ENCODE measurements around the gene MCM5. TPM values are rescaled to one million over a fixed set of nuclear protein-coding genes. Genes with fewer than 3 reads are reported as not detected.
"Not testable (repeated sequence)": the region's sequence is repeated elsewhere in the genome, so short reads cannot be mapped to it uniquely, and the experiment has no call there.

MCM5 gene
- total RNA-seq, 1 donor from 2014 or later = 87.6 TPM

GRCh38 chr22:35431483-35432227 lies 31.7 kb downstream of the MCM5 start:
- TF ChIP-seq CTCF (conservative IDR thresholded peaks at IDR 0.05; ENCODE audit: low read depth, low read length) = peak; percentile 18
- DNase-seq (ENCODE audit: low read depth) = no peak
- no peak overlapping the region for H3K4me3 ChIP-seq (ENCODE audit: low read depth, low read length)

GRCh38 chr22:35432228-35432905 lies 32.4 kb downstream of the MCM5 start:
- H3K4me3 ChIP-seq (ENCODE audit: low read depth, low read length) = no peak overlapping the region
- DNase-seq (ENCODE audit: low read depth) = no peak
- no peak for TF ChIP-seq CTCF (conservative IDR thresholded peaks at IDR 0.05; ENCODE audit: low read depth, low read length)

GRCh38 chr22:35434061-35434710 lies 34.2 kb downstream of the MCM5 start:
- no peak for DNase-seq (ENCODE audit: low read depth)
- no peak overlapping the region for H3K4me3 ChIP-seq (ENCODE audit: low read depth, low read length)

GRCh38 chr22:35435201-35435740 lies 35.3 kb downstream of the MCM5 start:
- DNase-seq (ENCODE audit: low read depth) = no peak
- TF ChIP-seq CTCF (conservative IDR thresholded peaks at IDR 0.05; ENCODE audit: low read depth, low read length) = no peak
- H3K4me3 ChIP-seq (ENCODE audit: low read depth, low read length) = no peak overlapping the region

More at GRCh38 chr22:35434061-35434710, 34.2 kb downstream of the MCM5 start:
- TF ChIP-seq CTCF (conservative IDR thresholded peaks at IDR 0.05; ENCODE audit: low read depth, low read length) = no peak

- no peak for TF ChIP-seq CTCF (conservative IDR thresholded peaks at IDR 0.05; ENCODE audit: low read depth, low read length)
- no peak for DNase-seq (ENCODE audit: low read depth)
- no peak overlapping the region for H3K4me3 ChIP-seq (ENCODE audit: low read depth, low read length)
Observed at GRCh38 chr22:35436421-35436820, 36.5 kb downstream of the MCM5 start.

- TF ChIP-seq CTCF (conservative IDR thresholded peaks at IDR 0.05; ENCODE audit: low read depth, low read length) = no peak
- H3K4me3 ChIP-seq (ENCODE audit: low read depth, low read length) = no peak overlapping the region
- DNase-seq (ENCODE audit: low read depth) = no peak
Observed at GRCh38 chr22:35437049-35437448, 37.1 kb downstream of the MCM5 start.

- DNase-seq (ENCODE audit: low read depth); H3K4me3 ChIP-seq (ENCODE audit: low read depth, low read length): not testable (repeated sequence)
Observed at GRCh38 chr22:35438673-35439364, 38.9 kb downstream of the MCM5 start.

Data from epithelial cell of proximal tubule (primary cell).